Measurements from ENCODE around the gene TAF6.

Gene TAF6

DNA sequence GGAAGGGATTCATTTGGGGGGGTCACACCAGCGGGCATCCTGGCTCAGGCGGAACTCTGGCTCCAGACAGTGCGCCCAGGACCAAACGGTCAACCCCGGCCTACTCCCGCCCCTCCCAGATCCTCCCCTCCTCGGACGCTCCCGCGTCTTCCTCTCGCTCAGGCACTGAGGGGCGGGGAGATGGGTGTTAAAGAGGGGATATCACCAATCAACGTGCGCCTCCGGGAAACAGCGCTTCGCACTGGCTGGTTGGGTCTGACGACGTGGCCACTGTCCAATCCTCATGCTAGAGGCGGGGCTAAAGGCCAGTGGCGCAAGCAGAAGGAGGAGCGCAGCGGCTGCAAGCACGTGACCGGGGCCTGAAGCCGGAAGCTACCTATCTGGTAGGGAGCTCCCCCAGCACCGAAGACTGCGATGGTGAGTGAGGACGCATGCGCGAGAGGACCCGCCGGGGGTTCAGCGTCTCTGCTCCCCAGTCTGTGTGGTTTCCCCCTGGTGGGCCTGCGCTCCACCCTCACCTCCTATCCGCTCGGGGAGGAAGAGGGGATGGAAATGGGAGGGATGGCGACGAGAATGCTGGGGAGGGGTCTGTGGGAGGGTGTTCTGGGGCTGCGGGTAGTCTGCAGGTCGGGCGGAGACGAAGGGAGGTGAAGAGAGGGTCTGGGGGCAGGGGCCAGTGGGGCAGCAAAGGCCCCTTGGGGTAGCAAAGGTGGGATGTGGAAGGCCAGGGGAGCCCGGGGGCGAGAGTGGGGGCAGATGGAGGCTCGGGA is 29.6 kb upstream of the TAF6 start, which contains the start of gene LAMTOR4:
Gene LAMTOR4 (plus strand): TSS at position 360 of the 770 bp plus-strand sequence. CDS start 55 bp downstream, at position 415.
- peak within 1 kb of the TSS; percentile 68 for H3K27ac ChIP-seq (ENCODE audit: extremely low read depth, low read depth, low read length)
- CTCF ChIA-PET = interaction anchor here (1.0 kb wide), 1 partner anchor 16 kb away, joined by 7 read pairs; no protein-coding TSS in a partner anchor
- no peaks in the 10 kb centered on the region for H3K9me3 ChIP-seq (ENCODE audit: control insufficient read depth, insufficient read depth, low read depth, low read length)
- H3K36me3 ChIP-seq (ENCODE audit: control insufficient read depth in 2 of 2, insufficient read depth in 1 of 2, low read length in 2 of 2) = peaks cover 15 to 23% of the 10 kb centered on the region in 2 experiments; a peak in 2 of 3 replicates
- POLR2A ChIA-PET = interaction anchor here (0.6 to 3.5 kb wide), 26 partner anchors 8 to 281 kb away, joined by 3 to 38 read pairs (median 6); partner anchors contain the start of genes AP4M1, GAL3ST4, GPC2 and MBLAC1
- H3K4me3 ChIP-seq (ENCODE audit: low read depth, low read length) = peak within 1 kb of the TSS; percentile 74
- peaks cover 10% of the 10 kb centered on the region for H3K4me1 ChIP-seq (ENCODE audit: control insufficient read depth, insufficient read depth, low read length)
- no peak for TF ChIP-seq ZNF639 (tag by site-specific recombination; IDR thresholded peaks at IDR 0.05)
- TF ChIP-seq, protein P1, sequence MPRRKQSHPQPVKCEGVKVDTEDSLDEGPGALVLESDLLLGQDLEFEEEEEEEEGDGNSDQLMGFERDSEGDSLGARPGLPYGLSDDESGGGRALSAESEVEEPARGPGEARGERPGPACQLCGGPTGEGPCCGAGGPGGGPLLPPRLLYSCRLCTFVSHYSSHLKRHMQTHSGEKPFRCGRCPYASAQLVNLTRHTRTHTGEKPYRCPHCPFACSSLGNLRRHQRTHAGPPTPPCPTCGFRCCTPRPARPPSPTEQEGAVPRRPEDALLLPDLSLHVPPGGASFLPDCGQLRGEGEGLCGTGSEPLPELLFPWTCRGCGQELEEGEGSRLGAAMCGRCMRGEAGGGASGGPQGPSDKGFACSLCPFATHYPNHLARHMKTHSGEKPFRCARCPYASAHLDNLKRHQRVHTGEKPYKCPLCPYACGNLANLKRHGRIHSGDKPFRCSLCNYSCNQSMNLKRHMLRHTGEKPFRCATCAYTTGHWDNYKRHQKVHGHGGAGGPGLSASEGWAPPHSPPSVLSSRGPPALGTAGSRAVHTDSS (tag by site-specific recombination; IDR thresholded peaks at IDR 0.05) = peak; percentile 77
- peak; percentile 30; the same call in 1 of the 2 replicates for TF ChIP-seq KLF7 (tag by site-specific recombination; IDR thresholded peaks at IDR 0.05; ENCODE audit: borderline replicate concordance)
- TF ChIP-seq OVOL3 (tag by site-specific recombination; IDR thresholded peaks at IDR 0.05) = no peak
- TF ChIP-seq ZFHX2 (tag by site-specific recombination; conservative IDR thresholded peaks at IDR 0.05) = peak; percentile 70
- no peak for TF ChIP-seq ZNF645 (tag by site-specific recombination; IDR thresholded peaks at IDR 0.05)
- no peak for TF ChIP-seq BCL11A (tag by site-specific recombination; IDR thresholded peaks at IDR 0.05; ENCODE audit: low read depth)
- TF ChIP-seq KLF8 (tag by site-specific recombination; IDR thresholded peaks at IDR 0.05) = peak; percentile 51
- TF ChIP-seq ZNF580 (tag by site-specific recombination; IDR thresholded peaks at IDR 0.05) = peak; percentile 80; the same call in 1 of the 2 replicates
- TF ChIP-seq ZNF366 (tag by site-specific recombination; conservative IDR thresholded peaks at IDR 0.05) = peak; percentile 63
- peak; percentile 91 for TF ChIP-seq SP3 (tag by site-specific recombination; IDR thresholded peaks at IDR 0.05)
- TF ChIP-seq, protein P2, sequence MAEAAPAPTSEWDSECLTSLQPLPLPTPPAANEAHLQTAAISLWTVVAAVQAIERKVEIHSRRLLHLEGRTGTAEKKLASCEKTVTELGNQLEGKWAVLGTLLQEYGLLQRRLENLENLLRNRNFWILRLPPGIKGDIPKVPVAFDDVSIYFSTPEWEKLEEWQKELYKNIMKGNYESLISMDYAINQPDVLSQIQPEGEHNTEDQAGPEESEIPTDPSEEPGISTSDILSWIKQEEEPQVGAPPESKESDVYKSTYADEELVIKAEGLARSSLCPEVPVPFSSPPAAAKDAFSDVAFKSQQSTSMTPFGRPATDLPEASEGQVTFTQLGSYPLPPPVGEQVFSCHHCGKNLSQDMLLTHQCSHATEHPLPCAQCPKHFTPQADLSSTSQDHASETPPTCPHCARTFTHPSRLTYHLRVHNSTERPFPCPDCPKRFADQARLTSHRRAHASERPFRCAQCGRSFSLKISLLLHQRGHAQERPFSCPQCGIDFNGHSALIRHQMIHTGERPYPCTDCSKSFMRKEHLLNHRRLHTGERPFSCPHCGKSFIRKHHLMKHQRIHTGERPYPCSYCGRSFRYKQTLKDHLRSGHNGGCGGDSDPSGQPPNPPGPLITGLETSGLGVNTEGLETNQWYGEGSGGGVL (tag by site-specific recombination; IDR thresholded peaks at IDR 0.05) = peak; percentile 80
- no peak for TF ChIP-seq ZNF169 (tag by site-specific recombination; IDR thresholded peaks at IDR 0.05)
- no peak for TF ChIP-seq ZNF37A (tag by site-specific recombination; IDR thresholded peaks at IDR 0.05)
- TF ChIP-seq EGR2 (tag by site-specific recombination; IDR thresholded peaks at IDR 0.05; ENCODE audit: low read depth) = peak; percentile 60; the same call in 1 of the 2 replicates
- TF ChIP-seq ZNF391 (tag by site-specific recombination; IDR thresholded peaks at IDR 0.05; ENCODE audit: borderline replicate concordance, low read depth) = peak; percentile 79; the same call in 1 of the 2 replicates
- TF ChIP-seq ZBTB17 (tag by site-specific recombination; IDR thresholded peaks at IDR 0.05) = peak; percentile 69
- TF ChIP-seq, protein P3, sequence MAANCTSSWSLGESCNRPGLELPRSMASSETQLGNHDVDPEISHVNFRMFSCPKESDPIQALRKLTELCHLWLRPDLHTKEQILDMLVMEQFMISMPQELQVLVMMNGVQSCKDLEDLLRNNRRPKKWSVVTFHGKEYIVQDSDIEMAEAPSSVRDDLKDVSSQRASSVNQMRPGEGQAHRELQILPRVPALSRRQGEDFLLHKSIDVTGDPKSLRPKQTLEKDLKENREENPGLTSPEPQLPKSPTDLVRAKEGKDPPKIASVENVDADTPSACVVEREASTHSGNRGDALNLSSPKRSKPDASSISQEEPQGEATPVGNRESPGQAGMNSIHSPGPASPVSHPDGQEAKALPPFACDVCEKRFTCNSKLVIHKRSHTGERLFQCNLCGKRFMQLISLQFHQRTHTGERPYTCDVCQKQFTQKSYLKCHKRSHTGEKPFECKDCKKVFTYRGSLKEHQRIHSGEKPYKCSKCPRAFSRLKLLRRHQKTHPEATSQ (tag by site-specific recombination; IDR thresholded peaks at IDR 0.05) = peak; percentile 54; the same call in 1 of the 2 replicates
- peak; percentile 34; the same call in 1 of the 2 replicates for TF ChIP-seq ZEB2 (tag by site-specific recombination; IDR thresholded peaks at IDR 0.05)
- peak; percentile 97 for TF ChIP-seq ZBTB10 (tag by site-specific recombination; IDR thresholded peaks at IDR 0.05)
- TF ChIP-seq, protein P4, sequence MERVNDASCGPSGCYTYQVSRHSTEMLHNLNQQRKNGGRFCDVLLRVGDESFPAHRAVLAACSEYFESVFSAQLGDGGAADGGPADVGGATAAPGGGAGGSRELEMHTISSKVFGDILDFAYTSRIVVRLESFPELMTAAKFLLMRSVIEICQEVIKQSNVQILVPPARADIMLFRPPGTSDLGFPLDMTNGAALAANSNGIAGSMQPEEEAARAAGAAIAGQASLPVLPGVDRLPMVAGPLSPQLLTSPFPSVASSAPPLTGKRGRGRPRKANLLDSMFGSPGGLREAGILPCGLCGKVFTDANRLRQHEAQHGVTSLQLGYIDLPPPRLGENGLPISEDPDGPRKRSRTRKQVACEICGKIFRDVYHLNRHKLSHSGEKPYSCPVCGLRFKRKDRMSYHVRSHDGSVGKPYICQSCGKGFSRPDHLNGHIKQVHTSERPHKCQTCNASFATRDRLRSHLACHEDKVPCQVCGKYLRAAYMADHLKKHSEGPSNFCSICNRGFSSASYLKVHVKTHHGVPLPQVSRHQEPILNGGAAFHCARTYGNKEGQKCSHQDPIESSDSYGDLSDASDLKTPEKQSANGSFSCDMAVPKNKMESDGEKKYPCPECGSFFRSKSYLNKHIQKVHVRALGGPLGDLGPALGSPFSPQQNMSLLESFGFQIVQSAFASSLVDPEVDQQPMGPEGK (tag by site-specific recombination; IDR thresholded peaks at IDR 0.05) = peak; percentile 99
- TF ChIP-seq ZNF660 (tag by site-specific recombination; IDR thresholded peaks at IDR 0.05) = peak; percentile 20; the same call in 1 of the 2 replicates
- TF ChIP-seq ZNF777 (tag by site-specific recombination; IDR thresholded peaks at IDR 0.05; ENCODE audit: borderline replicate concordance) = no peak; the same call in 1 of the 2 replicates

Measured in HEK293 (cell line).